HG02938 (cell line): ENCODE results near the gene DNAH2.
"Not testable (repeated sequence)": the region's sequence is repeated elsewhere in the genome, so short reads cannot be mapped to it uniquely, and the experiment has no call there.

Source experiments
- ATAC-seq: cut with Tn5 transposase; IDR thresholded peaks from one replicate; pipeline ENCODE4 v1.9.1; 2021; ENCODE audit warnings: mild to moderate bottlenecking, moderate library complexity; ENCODE audit not compliant: unreplicated experiment

The DNAH2 gene

DNA sequence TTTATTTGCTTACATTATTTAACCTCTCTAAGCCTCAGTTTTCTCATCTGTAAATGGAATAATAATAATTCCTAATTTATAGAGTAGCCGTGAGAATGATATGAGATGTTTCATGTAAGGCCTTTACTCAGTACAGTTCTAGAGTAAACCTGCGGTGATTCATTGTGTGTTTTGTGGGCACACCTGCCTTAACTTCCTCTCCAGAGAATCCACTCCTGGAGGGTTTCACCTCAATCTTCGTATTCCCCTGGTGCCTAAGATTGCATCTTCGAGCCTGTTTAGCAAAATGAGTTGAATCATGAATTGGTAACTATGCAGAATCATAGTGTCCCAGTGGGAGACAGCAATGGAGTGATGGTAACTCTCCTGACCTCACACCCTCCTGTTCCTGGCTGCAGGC lies 52.3 kb downstream of the DNAH2 start:
- no peak for ATAC-seq

DNA sequence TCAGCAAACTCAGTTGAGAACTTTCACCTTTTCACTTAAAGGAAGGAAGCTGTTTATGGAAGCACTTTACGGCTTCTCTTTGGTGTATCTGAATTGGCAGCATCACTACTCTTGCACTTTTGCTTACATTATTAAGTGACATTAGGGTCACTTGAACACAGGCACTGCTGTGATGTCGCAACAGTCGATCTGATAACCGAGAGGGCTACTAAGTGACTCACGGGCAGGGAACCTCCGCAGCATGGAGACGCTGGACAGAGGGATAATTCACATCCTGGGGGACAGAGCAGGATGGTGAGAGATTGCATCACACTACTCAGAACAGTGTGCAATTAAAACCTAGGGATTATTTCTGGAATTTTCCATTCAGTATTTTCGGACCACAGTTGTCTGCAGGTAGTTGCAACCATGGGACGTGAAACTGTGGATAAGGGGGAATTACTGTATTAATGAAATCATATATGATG lies 56.5 kb downstream of the DNAH2 start:
- ATAC-seq, result no peak

DNA sequence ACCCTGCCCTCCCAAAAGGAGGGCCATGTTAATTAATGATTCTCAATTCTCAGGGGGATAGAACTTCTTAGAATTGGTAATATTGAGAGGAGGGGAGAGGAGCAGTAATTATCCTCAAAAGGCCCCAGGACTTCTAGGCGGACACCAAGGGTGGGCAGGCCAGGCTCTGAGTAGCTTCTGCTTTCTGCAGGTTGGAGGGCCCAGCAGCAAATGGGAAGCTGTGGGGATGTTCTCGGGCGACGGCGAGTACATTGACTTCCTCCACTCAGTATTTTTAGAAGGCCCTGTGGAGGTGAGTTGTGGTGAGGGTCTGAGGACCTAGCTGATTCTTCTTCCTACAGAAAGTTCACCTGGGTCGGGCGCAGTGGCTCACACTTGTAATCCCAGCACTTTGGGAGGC lies 57.5 kb downstream of the DNAH2 start:
- ATAC-seq, result no peak

DNA sequence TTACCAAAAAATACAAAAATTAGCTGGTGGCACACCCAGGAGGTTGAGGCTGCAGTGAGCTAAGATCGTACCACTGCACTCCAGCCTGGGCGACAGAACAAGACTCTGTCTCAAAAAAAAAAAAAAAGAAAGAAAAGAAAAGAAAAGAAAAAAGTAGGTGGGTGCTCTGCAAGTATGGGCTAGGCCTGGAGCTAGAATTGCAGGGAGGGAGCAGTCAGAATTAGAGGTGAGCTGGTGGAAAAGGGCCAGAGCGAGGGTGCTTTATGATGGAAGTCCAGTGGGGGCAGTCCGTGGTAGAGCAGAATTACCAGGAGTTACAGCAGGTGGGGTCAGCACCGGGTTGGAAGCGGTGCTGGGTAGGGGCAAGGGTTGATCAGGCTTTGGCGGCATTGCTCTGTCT lies 59.5 kb downstream of the DNAH2 start:
- no peak for ATAC-seq

DNA sequence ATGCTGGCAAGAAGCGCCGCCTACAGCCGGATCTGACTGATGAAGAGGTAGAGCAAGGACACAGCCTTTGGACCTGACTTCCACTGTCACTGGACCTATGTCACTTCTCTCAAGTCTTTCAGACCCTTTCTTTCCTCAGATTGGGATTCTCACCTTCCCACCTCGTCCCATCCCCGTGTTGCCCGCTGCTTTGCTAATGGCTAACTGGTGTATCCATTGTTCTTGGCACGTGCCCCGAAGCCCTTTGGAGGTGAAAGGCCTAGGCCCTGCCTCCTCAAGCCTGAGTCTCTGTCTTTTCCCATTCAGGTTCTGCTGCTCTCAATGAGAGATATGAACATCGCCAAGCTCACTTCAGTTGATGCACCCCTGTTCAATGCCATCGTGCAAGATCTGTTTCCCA lies 63.2 kb downstream of the DNAH2 start:
- ATAC-seq, result no peak

DNA sequence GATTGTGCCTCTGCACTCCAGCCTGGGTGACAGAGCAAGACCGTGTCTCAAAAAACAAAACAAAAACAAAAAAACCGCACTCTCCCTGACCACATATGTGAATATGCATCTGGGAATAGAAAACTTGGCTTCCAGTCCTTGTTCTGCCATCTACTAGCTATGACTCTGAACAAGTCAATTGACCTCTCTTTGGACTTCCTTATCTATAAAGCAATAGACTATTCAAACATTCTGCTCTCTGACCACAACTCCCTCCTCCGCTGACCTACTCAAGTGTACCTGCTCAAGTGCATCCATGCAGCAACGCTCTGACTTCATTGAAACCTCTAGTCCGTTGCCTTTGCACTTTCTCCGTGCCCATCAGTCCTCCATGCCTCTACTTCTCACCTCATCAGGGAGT lies 63.9 kb downstream of the DNAH2 start:
- no peak for ATAC-seq

DNA sequence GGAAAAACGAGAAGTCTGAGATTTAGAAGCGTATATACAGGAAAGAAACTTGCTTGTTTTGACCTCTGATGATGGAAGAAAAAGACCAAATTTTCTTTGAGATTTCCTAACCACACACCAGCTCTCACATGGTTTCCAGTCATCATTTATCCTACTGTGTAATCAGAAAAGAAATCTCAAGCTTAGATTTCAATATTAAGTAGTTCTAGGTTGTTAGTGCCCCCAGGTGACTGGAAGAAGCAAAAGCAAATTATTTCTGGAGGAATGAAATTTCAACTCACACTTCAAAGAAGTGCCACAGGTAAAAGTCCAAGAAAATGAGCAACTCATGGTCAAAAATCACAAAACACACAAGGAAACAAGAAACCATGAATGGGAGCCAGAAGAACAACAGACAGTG lies 64.7 kb downstream of the DNAH2 start:
- no peak for ATAC-seq

DNA sequence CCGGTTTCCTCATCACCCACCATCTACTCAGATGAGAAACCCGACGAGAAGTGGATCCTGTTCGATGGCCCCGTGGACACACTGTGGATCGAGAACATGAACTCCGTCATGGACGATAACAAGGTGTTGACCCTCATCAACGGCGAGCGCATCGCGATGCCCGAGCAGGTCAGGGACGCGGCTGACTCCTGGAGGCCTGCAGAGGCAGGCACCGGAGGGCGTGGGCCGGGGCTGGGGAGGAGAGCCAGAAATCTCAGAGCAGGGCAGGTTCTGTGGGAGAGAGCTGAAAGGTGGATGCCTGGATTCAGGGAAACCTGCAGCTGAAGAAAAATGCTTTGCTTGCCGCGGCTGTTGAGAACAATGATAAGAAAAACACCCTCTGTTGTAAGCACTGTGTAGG lies 69.3 kb downstream of the DNAH2 start:
- no peak for ATAC-seq

DNA sequence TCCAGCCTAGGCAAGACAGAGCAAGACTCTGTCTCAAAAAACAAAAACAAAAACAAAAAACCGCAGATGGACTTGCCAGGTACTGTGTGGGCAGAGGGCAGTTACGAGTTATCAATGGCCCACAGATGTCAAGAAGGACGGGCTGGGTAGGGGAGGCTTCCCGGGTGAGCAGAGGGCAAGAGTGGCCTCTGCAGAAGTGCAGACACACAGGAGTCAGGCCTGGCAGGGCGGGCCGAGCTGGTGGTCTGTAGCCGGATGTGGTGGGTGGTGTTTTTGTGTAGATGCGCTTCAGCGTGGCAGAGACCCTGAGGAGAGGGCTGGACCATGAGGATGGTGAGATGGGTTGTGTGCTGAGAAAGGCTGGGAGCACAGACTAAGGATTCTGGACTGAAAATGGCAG lies 71.6 kb downstream of the DNAH2 start:
- no peak for ATAC-seq

DNA sequence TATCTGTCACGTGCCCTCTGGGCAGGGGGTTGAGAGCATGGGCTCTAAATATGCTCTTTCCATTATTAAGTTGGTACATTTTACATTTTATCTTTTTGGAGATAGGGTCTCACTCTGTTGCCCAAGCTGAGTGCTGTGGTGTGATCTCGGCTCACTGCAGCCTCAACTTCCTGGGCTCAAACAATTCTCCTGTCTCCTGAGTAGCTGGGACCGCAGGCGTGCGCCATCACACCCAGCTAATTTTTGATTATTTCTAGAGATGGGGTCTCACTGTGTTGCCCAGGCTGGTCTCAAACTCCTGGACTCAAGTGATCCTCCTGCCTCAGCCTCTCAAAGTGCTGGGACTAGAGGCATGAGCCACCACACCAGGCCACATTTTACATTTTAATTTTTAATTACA lies 72.6 kb downstream of the DNAH2 start:
- ATAC-seq, result no peak

DNA sequence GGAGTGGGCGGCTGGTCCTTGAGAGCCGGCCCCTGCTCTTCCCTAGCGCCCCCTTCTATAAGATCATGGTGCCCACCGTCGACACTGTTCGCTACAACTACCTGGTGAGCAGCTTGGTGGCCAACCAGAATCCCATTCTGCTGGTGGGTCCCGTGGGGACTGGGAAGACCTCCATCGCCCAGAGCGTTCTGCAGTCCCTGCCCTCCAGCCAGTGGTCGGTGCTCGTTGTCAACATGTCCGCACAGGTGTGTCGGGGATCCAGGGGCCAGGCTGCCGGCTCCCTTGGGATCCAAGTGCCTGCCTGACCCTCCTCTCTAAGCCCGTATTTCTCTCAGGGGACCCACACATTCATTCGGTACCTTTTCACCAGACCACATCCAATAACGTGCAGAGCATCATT lies 75.1 kb downstream of the DNAH2 start:
- ATAC-seq, result no peak

DNA sequence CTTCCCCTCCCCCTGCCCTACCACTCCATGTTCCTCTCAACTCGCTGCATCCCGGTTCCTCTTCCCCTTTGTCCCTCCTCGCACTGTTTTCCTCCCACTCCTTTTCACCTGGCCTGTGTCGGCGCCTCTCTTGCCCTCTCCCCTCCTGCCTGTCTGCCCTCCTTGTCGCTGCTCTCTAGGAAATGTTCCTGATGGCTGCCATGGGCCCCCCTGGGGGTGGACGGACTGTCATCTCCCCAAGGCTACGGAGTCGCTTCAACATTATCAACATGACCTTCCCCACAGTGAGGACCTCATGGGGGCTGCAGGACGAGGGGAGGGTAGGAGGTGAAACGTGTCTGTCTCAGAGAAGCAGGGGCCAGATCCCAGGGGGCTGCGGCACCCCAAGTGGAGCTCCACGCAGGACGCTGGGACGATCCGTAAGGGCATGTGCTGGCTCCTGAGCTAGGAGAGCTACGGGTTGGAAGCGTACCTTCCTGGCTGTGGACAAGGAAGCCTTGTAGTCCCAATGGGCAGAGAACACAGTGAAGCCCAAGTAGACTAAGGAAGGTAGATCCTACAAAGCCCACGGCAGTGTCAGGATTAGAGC lies 76.6 kb downstream of the DNAH2 start:
- ATAC-seq, result no peak

DNA sequence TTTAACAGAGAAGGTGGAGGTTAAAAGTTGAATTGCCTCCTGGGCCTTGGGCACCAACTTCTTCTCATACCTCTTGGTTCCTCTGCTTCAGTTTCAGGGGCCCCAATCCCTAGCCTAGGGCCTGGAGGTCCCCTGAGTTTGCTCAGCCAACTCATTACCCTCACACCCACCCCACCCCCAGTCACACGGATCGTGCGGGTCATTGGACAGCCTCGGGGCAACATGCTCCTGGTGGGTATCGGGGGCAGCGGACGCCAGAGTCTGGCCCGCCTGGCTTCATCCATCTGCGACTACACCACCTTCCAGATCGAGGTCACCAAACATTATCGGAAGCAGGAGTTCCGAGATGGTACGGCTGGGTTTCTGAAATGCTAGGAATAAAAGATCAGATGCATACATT lies 80.4 kb downstream of the DNAH2 start:
- ATAC-seq, result no peak

DNA sequence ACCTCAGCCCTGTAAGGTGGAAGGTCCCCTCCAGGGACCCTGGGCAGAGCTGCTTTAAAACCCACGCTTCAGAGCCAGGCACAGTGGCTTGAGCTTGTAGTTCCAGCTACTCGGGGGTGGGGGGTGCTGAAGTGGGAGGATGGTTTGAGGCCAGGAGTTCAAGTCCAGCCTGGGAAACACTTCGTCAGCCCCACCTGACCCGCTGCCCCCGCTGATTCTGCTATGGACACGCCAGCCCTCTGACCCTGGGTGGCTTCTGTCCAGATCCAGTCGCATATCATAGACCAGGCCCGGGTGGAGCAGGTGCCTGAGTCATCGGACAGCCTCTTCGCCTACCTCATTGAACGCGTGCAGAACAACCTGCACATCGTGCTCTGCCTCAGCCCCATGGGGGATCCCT lies 81.3 kb downstream of the DNAH2 start:
- no peak for ATAC-seq

DNA sequence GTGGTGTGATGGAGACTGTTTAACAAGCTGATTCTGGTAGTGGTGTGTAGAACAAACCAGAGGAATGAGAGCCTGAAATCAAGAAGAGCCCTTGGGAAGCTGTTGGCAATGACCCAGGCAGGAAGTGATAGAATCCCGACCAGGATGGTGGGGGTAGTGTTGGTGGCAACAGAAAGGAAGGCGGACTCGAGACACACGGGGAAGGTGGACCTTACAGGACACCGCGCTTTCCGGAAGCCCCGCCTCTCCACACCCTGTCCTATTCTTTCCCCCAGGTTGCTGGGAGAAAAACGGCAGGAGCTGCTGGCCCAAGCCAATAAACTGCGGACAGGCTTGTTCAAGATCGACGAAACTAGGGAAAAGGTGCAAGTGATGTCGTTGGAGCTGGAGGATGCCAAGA lies 86.4 kb downstream of the DNAH2 start:
- no peak for ATAC-seq

DNA sequence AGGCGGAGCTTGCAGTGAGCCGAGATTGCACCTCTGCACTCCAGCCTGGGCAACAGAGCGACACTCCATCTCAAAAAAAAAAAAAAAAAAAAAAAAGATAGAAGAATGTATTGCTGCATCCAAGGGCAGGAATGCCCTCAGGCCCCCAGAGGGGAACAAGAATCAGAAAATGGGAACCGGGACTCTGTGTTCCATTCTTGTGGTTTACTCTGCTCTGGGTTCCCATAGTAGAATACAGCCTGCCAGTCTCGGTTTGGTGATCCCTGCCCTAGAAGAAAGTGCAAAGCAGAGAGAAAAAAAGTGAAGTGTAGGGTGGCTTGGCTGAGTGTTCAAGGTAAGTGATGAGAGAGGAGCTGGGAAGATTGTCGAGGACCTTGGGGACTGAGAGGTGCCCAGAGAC lies 89.0 kb downstream of the DNAH2 start:
- no peak for ATAC-seq

DNA sequence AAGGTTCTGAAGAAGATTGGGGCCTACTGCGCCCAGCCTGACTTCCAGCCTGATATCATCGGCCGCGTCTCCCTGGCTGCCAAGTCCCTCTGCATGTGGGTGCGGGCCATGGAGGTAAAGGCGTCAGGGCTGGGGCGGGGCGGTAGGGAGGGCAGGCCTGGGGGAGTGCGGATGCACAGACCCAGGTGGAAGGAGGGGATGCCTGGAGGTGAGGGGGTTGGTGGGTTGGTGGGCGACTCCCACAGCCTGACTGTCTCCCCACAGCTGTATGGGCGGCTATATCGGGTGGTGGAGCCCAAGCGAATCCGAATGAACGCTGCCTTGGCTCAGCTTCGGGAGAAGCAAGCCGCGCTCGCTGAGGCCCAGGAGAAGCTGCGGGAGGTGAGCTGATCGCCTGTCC lies 89.7 kb downstream of the DNAH2 start:
- no peak for ATAC-seq

DNA sequence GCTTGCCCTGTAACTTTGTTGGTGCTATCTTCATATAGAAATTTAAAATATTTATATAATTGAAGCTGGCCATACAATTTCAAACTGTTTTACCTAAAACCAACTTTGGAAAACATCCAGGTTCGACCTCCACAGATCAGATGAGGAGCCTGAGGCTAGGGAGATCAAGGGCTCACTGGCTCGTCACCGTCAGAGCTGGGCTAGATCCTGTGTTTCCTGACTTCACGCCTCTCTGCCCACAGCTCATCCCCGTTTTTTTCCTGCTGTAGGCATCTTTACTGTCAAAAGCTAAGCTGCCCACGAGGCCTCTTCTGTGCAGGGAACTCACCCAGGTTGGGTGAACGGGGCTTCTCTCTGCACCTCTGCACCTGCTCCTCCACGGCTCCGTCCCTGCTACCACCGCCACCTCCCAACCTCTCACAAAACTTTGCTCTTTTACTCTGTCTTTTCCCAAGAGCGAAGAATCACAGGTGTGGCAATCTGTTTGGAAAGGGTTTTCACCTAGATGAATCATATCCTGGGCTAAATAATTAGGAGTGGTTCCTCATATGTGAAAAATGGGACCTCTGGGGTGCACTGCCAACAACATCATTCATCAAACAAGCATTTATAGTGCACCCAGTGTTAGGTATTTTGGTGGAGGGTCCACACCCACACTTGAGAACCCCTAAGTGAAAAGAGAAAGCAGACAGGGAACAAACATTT lies 91.7 kb downstream of the DNAH2 start:
- ATAC-seq, result no peak

DNA sequence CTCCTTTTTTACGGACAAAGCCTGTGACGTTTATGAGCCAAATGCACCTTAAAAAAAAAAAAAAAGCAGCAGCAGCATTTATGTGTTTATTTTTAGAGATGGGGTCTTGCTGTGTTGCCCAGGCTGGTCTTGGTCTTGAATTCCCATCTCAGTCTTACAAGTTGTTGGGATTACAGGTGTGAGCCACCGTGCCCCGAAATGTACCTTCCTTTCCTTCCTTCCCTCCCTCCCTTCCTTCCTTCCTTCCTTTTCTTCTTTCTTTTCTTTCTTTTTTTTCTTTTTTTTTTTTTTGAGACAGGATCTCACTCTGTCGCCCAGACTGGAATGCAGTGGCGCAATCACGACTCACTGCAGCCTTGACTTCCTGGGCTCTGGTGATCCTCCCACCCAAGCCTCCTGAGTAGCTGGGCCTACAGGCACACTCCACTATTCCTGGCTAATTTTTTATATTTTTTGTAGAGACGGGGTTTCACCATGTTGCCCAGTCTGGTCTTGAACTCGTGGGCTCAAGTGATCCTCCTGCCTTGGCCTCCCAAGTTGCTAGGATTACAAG lies 92.3 kb downstream of the DNAH2 start:
- ATAC-seq, result not testable (repeated sequence)

DNA sequence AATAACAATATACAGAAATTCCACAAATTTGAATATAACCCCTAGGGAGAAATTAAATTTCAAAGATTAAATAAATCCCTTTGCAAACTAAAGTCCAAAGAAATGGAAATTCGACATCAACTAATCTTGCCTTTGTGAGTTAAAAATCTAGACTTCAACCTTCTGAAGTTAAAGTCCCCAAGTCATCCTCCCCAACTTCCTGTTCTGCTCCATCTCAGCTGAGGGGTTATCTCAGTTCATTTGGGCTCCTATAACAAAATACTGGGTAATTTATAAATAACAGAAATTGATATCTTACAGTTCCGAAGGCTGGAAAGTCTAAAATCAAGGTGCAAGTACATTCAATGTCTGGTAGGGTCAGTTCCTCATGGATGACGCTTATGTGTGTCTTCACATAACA lies 93.7 kb downstream of the DNAH2 start:
- ATAC-seq, result no peak

DNA sequence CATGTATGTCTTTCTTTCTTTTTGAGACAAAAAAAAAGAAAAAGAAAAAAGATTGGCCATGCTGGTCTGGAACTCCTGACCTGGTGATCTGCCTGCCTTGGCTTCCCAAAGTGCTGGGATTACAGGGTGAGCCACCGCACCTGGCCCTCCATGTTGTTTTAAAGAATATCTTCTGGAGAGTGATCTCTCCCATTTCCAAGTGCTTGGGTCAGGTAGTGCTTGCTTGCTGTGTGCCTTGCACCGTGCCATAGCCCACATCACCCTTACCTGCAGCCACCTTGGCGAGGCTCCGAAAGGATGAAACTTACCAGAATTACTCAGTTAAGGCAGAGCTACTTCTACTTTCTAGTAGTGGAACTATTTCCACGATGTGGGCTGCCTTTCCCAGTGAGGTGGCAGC lies 97.4 kb downstream of the DNAH2 start:
- no peak for ATAC-seq

DNA sequence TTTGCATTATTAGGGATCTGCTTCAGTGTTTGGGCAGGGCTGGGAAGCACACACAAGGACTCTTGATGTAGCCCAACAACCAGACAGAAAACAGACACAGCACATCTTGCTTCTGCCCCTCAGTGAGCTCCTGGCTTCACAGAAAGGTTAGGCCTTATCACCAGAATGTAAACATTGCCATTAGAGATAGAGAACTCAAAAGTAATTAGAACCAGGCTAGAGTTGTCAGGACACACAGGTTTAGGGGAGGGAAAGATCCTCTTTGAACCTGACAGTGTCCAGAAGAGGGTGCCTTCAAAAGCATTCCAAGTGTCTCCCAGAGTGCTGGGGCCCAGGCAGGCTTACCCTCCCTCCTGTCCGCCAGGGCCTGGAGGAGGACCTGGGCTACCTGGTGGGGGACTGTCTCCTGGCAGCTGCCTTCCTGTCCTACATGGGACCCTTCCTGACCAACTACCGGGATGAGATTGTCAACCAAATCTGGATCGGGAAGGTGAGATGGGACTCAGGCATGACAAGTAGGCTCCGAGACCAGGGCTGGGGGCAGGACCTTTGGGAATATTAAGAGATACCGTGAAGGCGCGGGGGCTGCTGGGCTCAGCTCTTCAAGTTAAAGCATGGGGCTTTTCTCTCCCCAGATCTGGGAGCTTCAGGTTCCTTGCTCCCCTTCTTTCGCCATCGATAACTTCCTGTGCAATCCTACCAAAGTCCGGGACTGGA lies 99.5 kb downstream of the DNAH2 start:
- no peak for ATAC-seq
